Stimulated activated CD4-positive, alpha-beta T cell treated with anti-CD3 and anti-CD28 coated beads, TNF-alpha, amount 100 ng/mL, for 4 hours (primary cell): ENCODE measurements around the gene MTTP.
"Not testable (repeated sequence)": the region's sequence is repeated elsewhere in the genome, so short reads cannot be mapped to it uniquely, and the experiment has no call there.

Source experiments
- DNase-seq, 3 experiments: peaks; one replicate each; pipeline ENCODE4 v3.0.0-alpha.2; 2020; ENCODE audit warnings: low read depth in 3 of 3

MTTP gene

GRCh38 chr4:99574530-99575324, at the start of gene MTTP:
Gene MTTP, plus strand, starts transcription at chr4:99574824. Its CDS starts 86 bp downstream, at chr4:99574910.
- DNase-seq, result no peak

- no peak for DNase-seq
Observed at GRCh38 chr4:99529228-99529627, 45.4 kb upstream of the MTTP start.

- DNase-seq, result no peak
Observed at GRCh38 chr4:99529956-99530355, 44.7 kb upstream of the MTTP start.

GRCh38 chr4:99534699-99535098, 39.9 kb upstream of the MTTP start:
- not testable (repeated sequence) for DNase-seq

- no peak for DNase-seq
Observed at GRCh38 chr4:99536271-99536670, 38.4 kb upstream of the MTTP start.

GRCh38 chr4:99536848-99537247, 37.8 kb upstream of the MTTP start:
- no peak for DNase-seq

- DNase-seq, result no peak
Observed at GRCh38 chr4:99537674-99538073, 37.0 kb upstream of the MTTP start.

GRCh38 chr4:99540277-99540939, 34.2 kb upstream of the MTTP start:
- DNase-seq, result no peak

- no peak for DNase-seq
Observed at GRCh38 chr4:99552872-99553271, 21.8 kb upstream of the MTTP start.

- peak; percentile 86 to 92 (median 91) for DNase-seq
Observed at GRCh38 chr4:99563310-99564186, 11.1 kb upstream of the MTTP start, which contains the start of gene TRMT10A. Gene TRMT10A, minus strand, starts transcription at chr4:99564039. Its CDS starts 4,701 bp downstream, at chr4:99559338.

- no peak for DNase-seq
Observed at GRCh38 chr4:99564921-99565320, 9.7 kb upstream of the MTTP start.

GRCh38 chr4:99571883-99572282, 2.7 kb upstream of the MTTP start:
- DNase-seq, result no peak

- no peak for DNase-seq
Observed at GRCh38 chr4:99572527-99573240, 1.9 kb upstream of the MTTP start.

GRCh38 chr4:99573735-99574368, 772 bp upstream of the MTTP start:
- DNase-seq, result no peak

GRCh38 chr4:99578714-99579113, 4.1 kb downstream of the MTTP start:
- no peak for DNase-seq

GRCh38 chr4:99585516-99585915, 10.9 kb downstream of the MTTP start:
- no peak for DNase-seq

GRCh38 chr4:99586322-99586721, 11.7 kb downstream of the MTTP start:
- no peak for DNase-seq

- no peak for DNase-seq
Observed at GRCh38 chr4:99586797-99587196, 12.2 kb downstream of the MTTP start.

GRCh38 chr4:99587309-99587708, 12.7 kb downstream of the MTTP start:
- no peak for DNase-seq

- DNase-seq, result no peak
Observed at GRCh38 chr4:99587803-99588202, 13.2 kb downstream of the MTTP start.

- DNase-seq, result no peak
Observed at GRCh38 chr4:99591757-99592156, 17.1 kb downstream of the MTTP start.
